ENCODE data around the gene CHST3.
"Not testable (repeated sequence)": the region's sequence is repeated elsewhere in the genome, so short reads cannot be mapped to it uniquely, and the experiment has no call there.

Gene CHST3

GRCh38 chr10:71974489-71975021 is 10.4 kb downstream of the CHST3 start:
- no peak for DNase-seq

- no peak for DNase-seq
Measured at GRCh38 chr10:71975087-71975870, 11.1 kb downstream of the CHST3 start.

- DNase-seq, result no peak
Measured at GRCh38 chr10:71975871-71976725, 11.9 kb downstream of the CHST3 start.

GRCh38 chr10:71977614-71977903 is 13.4 kb downstream of the CHST3 start:
- not testable (repeated sequence) for DNase-seq

- DNase-seq, result no peak
Measured at GRCh38 chr10:71978476-71978875, 14.3 kb downstream of the CHST3 start.

GRCh38 chr10:71978988-71979691 is 14.9 kb downstream of the CHST3 start:
- DNase-seq, result no peak

GRCh38 chr10:71979692-71980062 is 15.5 kb downstream of the CHST3 start:
- no peak for DNase-seq

GRCh38 chr10:71980181-71981014 is 16.2 kb downstream of the CHST3 start:
- DNase-seq, result no peak

- no peak for DNase-seq
Measured at GRCh38 chr10:71981015-71981875, 17.1 kb downstream of the CHST3 start.

- DNase-seq, result no peak
Measured at GRCh38 chr10:71981876-71982230, 17.7 kb downstream of the CHST3 start.

- no peak for DNase-seq
Measured at GRCh38 chr10:71982269-71983178, 18.3 kb downstream of the CHST3 start.

GRCh38 chr10:71984126-71984808 is 20.1 kb downstream of the CHST3 start:
- DNase-seq, result no peak

GRCh38 chr10:71984809-71985388 is 20.7 kb downstream of the CHST3 start:
- no peak for DNase-seq

- no peak for DNase-seq
Measured at GRCh38 chr10:71985542-71986250, 21.5 kb downstream of the CHST3 start.

GRCh38 chr10:71988895-71989294 is 24.7 kb downstream of the CHST3 start:
- DNase-seq, result not testable (repeated sequence)

GRCh38 chr10:71989661-71990454 is 25.7 kb downstream of the CHST3 start:
- no peak for DNase-seq

GRCh38 chr10:71990706-71991269 is 26.6 kb downstream of the CHST3 start:
- DNase-seq, result no peak

GRCh38 chr10:71995449-71995848 is 31.3 kb downstream of the CHST3 start:
- DNase-seq, result no peak

All from DMS79 (cell line).